PC-9 (cell line): ENCODE measurements around the gene LRP1. TPM values are rescaled to one million over a fixed set of nuclear protein-coding genes. Genes with fewer than 3 reads are reported as not detected.

Experiments
- BruUV-seq: library from RNA; stranded (reverse); fragments of 400-500 nt; replicated peaks from 2 replicates; lab custom pipeline; 2021; lab: Mats Ljungman, UMichigan
- CTCF ChIA-PET: fragments of 300-600 bp; sonication (Branson Sonifier 250); formaldehyde crosslinking; loops from one replicate; lab custom pipeline; 2022; ENCODE audit warnings: antibody characterized with exemption; lab: Charles Lee
- POLR2A ChIA-PET: fragments of 300-600 bp; sonication (Branson Sonifier 250); formaldehyde crosslinking; loops from one replicate; lab custom pipeline; 2022; ENCODE audit warnings: antibody characterized with exemption; ENCODE audit not compliant: unreplicated experiment; lab: Charles Lee
- DNase-seq, 2 experiments: peaks; one replicate each; pipeline versions ENCODE4 v3.0.0 to v3.0.0-alpha.2; 2015 to 2022; ENCODE audit warnings: mixed read lengths in 1 of 2
- H2AFZ ChIP-seq: fragments of 200-600 bp; sonication (generic); 2 replicates; pipeline ENCODE4 v1.8.1; 2017; ENCODE audit warnings: antibody characterized with exemption
- H3F3A ChIP-seq: fragments of 200-600 bp; sonication (generic); 2 replicates; pipeline ENCODE4 v1.8.1; 2017; ENCODE audit warnings: antibody characterized with exemption, mild to moderate bottlenecking, low read depth; ENCODE audit not compliant: insufficient read depth
- H3K27ac ChIP-seq: fragments of 200-600 bp; sonication (generic); 2 replicates; pipeline ENCODE4 v1.6.1; 2016; ENCODE audit warnings: mixed run types
- H3K27me3 ChIP-seq: fragments of 200-600 bp; sonication (generic); 2 replicates; pipeline ENCODE4 v1.6.1; 2016; ENCODE audit warnings: low read depth, mixed run types; ENCODE audit not compliant: insufficient read depth
- H3K36me3 ChIP-seq: fragments of 200-600 bp; sonication (generic); 2 replicates; pipeline ENCODE4 v1.6.1; 2016; ENCODE audit warnings: low read depth, mixed run types
- H3K4me1 ChIP-seq: fragments of 200-600 bp; sonication (generic); replicated peaks from 2 replicates; pipeline ENCODE4 v1.6.1; 2016; ENCODE audit warnings: mixed run types; ENCODE audit not compliant: insufficient read depth
- H3K4me2 ChIP-seq: fragments of 200-600 bp; sonication (generic); 2 replicates; pipeline ENCODE4 v1.6.1; 2017; ENCODE audit warnings: mixed run types
- H3K4me3 ChIP-seq: fragments of 200-600 bp; sonication (generic); 2 replicates; pipeline ENCODE4 v1.6.1; 2016; ENCODE audit warnings: mixed run types
- H3K79me2 ChIP-seq: fragments of 200-600 bp; sonication (generic); 2 replicates; pipeline ENCODE4 v1.6.1; 2017; ENCODE audit warnings: low read depth, mixed run types
- H3K9me2 ChIP-seq: fragments of 200-600 bp; sonication (generic); 2 replicates; pipeline ENCODE4 v1.8.1; 2017; ENCODE audit warnings: mild to moderate bottlenecking; ENCODE audit not compliant: insufficient read depth
- H3K9me3 ChIP-seq: fragments of 200-600 bp; sonication (generic); 2 replicates; pipeline ENCODE4 v1.8.1; 2016; ENCODE audit warnings: low read depth; ENCODE audit not compliant: insufficient read depth
- H4K20me1 ChIP-seq: fragments of 200-600 bp; sonication (generic); 2 replicates; pipeline ENCODE4 v1.8.1; 2017; ENCODE audit not compliant: insufficient read depth
- CTCF ChIP-seq: fragments of 200-600 bp; sonication (generic); conservative IDR thresholded peaks from 2 replicates; pipeline ENCODE4 v1.6.1; 2017; ENCODE audit warnings: mixed run types, antibody characterized with exemption, mild to moderate bottlenecking, moderate library complexity
- EZH2 ChIP-seq: fragments of 200-600 bp; sonication (generic); IDR thresholded peaks from 2 replicates; pipeline ENCODE4 v1.8.0; 2017; ENCODE audit warnings: antibody characterized with exemption, low read depth
- intact Hi-C: fragments of 100-400 bp; cut with micrococcal nuclease; formaldehyde crosslinking; loops from one replicate; pipeline ENCODE4 v1.10.0; 2022; ENCODE audit not compliant: unreplicated experiment
- total RNA-seq: library from RNA; stranded (reverse); gene quantifications from 2 replicates; pipeline ENCODE4 v1.2.3, GENCODE V29; 2021

Gene LRP1
- total RNA-seq, 1 experiment from 2014 or later: 51.4 TPM

GRCh38 chr12:57238854-57239554, 110.7 kb downstream of the LRP1 start:
- Histone ChIP-seq H3K27me3 (peaks cover 30% of the 10 kb centered on the region), H3K4me3 (peak overlapping the region; percentile 51; the same call in 1 of the 2 replicates)

DNA sequence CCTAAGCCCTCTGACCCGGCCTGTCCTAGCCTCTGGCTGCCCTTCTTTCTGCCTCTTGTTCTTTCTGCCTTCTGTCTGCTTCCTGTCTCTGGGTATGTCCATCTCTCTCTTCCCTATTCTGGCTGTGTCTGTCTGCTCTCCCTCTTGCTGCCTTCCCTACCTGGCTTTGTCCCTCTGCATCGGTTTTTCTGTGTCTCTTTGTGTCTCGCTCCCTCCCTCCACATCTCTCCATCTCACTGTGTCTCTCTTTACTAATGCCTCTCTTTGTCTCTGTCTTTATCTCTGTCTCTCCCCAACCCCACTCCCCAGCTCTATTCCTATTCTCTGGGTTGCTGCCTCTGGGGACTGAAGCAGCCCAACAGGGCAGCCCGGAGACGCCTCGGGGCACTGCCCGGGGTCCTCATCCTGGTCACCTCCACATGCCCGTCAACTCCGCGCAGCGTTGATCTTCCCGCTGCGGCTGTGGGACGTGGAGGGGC, 111.3 kb downstream of the LRP1 start:
- ChIA-PET POLR2A (no interaction called here), CTCF (interaction anchor here (0.7 to 2.3 kb wide), 4 partner anchors 10 to 227 kb away, joined by 3 to 17 read pairs (median 10); partner anchors contain the start of gene SHMT2)
- H3K27ac ChIP-seq: no peak overlapping the region
- peak overlapping the region; percentile 50; the same call in 1 of the 2 replicates for H3K4me2 ChIP-seq
- intact Hi-C loops: loop anchor here (1.0 to 10.0 kb wide), 4 partner anchors 26 to 485 kb away; partner anchors contain the start of genes PRIM1 and STAT6
- H3K9me2 ChIP-seq: no peaks in the 10 kb centered on the region
- no peak overlapping the region for H3K4me3 ChIP-seq
- no peak for DNase-seq
- BruUV-seq: TSS peak; percentile 6
- no peaks in the 10 kb centered on the region for H3K9me3 ChIP-seq
- TF ChIP-seq CTCF (no peak), EZH2 (no peak)
- H3F3A ChIP-seq: peaks cover 61% of the 10 kb centered on the region
- H2AFZ ChIP-seq: no peak overlapping the region
- H4K20me1 ChIP-seq: peaks cover 8% of the 10 kb centered on the region
- H3K4me1 ChIP-seq: peaks cover 22% of the 10 kb centered on the region; the same call in 1 of the 2 replicates
- H3K79me2 ChIP-seq: no peaks in the 10 kb centered on the region
- peaks cover 30% of the 10 kb centered on the region for H3K27me3 ChIP-seq
- H3K36me3 ChIP-seq: 0 out of 2 replicates have a peak, but pooled peaks cover under 1% of the 10 kb centered on the region

More at GRCh38 chr12:57238854-57239554, 110.7 kb downstream of the LRP1 start:
- Histone ChIP-seq H3K4me1 (peaks cover 22% of the 10 kb centered on the region; the same call in 1 of the 2 replicates), H3K9me3 (no peaks in the 10 kb centered on the region), H3F3A (peaks cover 62% of the 10 kb centered on the region), H3K27ac (no peak overlapping the region), H4K20me1 (peaks cover 10% of the 10 kb centered on the region), H3K4me2 (peak overlapping the region; percentile 73), H3K9me2 (no peaks in the 10 kb centered on the region), H2AFZ (no peak overlapping the region), H3K79me2 (no peaks in the 10 kb centered on the region), H3K36me3 (peaks cover 7% of the 10 kb centered on the region; the same call in 1 of the 2 replicates)
- BruUV-seq: no TSS peak
- ChIA-PET POLR2A (no interaction called here), CTCF (interaction anchor here (0.7 to 2.3 kb wide), 3 partner anchors 9 to 227 kb away, joined by 3 to 17 read pairs (median 14); partner anchors contain the start of gene SHMT2)
- intact Hi-C loops: loop anchor here (1.0 kb wide), 1 partner anchor 26 kb away; no protein-coding TSS in a partner anchor
- peak; percentile 48 to 89 for DNase-seq
- TF ChIP-seq CTCF (peak; percentile 97), EZH2 (no peak)

- H3K27ac ChIP-seq: no peak overlapping the region
- H3K9me2 ChIP-seq: no peaks in the 10 kb centered on the region
- ChIA-PET POLR2A (interaction anchor here (0.5 kb wide), 1 partner anchor 111 kb away, joined by 3 read pairs; no protein-coding TSS in a partner anchor), CTCF (interaction anchor here (0.6 to 1.5 kb wide), 4 partner anchors 11 to 1155 kb away, joined by 3 to 14 read pairs (median 5); partner anchors contain the start of gene SHMT2)
- intact Hi-C loops: loop anchor here (5.0 to 10.0 kb wide), 3 partner anchors 58 to 485 kb away; partner anchors contain the start of genes PRIM1 and STAT6
- H3F3A ChIP-seq: peaks cover 65% of the 10 kb centered on the region
- H3K4me3 ChIP-seq: no peak overlapping the region; the same call in 1 of the 2 replicates
- peak in 1 of 2 experiments; percentile 45 for DNase-seq
- BruUV-seq: TSS peak; percentile 21
- peaks cover 22% of the 10 kb centered on the region; the same call in 1 of the 2 replicates for H3K4me1 ChIP-seq
- TF ChIP-seq EZH2 (no peak), CTCF (no peak)
- H3K79me2 ChIP-seq: no peaks in the 10 kb centered on the region
- no peak overlapping the region for H2AFZ ChIP-seq
- H3K4me2 ChIP-seq: peak overlapping the region; percentile 50
- peaks cover 8% of the 10 kb centered on the region for H4K20me1 ChIP-seq
- H3K9me3 ChIP-seq: no peaks in the 10 kb centered on the region
- peaks cover 30% of the 10 kb centered on the region for H3K27me3 ChIP-seq
- H3K36me3 ChIP-seq: no peaks in the 10 kb centered on the region
Observed at GRCh38 chr12:57240066-57240921, 112.0 kb downstream of the LRP1 start.
